CMK (cell line): Measurements from ENCODE around the gene DPP10.

Source experiments
- DNase-seq: peaks from one replicate; pipeline ENCODE4 v3.0.0-alpha.2; 2010; ENCODE audit warnings: low read depth

Gene DPP10

DNA sequence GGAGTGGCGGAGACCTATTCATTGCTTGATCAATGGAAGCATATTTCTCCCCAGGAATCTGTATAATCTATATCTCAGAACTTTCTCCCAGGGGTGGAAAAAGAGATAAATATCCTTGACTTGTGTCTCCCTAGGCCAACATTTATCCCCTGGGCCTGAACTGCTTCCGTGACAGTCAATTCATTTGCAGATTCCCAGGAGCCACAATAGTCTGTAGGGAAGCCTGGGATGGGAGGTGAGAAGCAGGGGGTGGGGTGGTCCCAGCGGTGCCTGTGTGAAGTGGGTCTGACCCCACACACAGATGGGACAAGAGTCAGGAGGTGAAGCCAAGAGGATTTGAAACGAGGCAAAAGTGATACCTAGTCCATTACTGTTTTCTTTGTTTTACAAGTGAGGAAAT lies 166.8 kb downstream of the DPP10 start:
- DNase-seq = no peak

GRCh38 chr2:114609801-114610200 lies 167.4 kb downstream of the DPP10 start:
- DNase-seq = no peak

DNA sequence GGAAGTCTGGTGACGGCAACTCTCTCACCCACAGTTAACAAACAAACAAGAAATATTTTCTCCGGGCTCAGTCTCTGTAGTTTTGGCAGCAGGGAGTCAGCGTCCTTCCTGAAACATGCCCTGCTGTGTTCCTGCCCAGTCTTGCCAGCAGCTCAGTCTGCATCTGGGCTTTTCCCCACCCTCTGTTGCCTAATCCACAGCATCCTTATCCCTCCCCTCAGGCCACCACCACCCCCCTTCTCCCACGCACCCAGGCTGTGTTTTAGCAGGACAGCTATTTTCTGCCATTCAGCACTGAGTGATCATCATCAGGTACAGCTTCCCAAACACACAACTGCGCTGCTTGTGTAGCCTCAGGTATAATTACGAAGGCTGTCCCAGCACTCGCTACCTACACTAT lies 168.2 kb downstream of the DPP10 start:
- DNase-seq = no peak

GRCh38 chr2:114614592-114614991 lies 172.2 kb downstream of the DPP10 start:
- no peak for DNase-seq

GRCh38 chr2:114628481-114628880 lies 186.0 kb downstream of the DPP10 start:
- no peak for DNase-seq

GRCh38 chr2:114631146-114631545 lies 188.7 kb downstream of the DPP10 start:
- DNase-seq = no peak

- DNase-seq = no peak
These were observed 199.8 kb downstream of the DPP10 start for GRCh38 chr2:114642166-114642770.

GRCh38 chr2:114642988-114643553 lies 200.6 kb downstream of the DPP10 start:
- no peak for DNase-seq

GRCh38 chr2:114651933-114652332 lies 209.5 kb downstream of the DPP10 start:
- no peak for DNase-seq

DNA sequence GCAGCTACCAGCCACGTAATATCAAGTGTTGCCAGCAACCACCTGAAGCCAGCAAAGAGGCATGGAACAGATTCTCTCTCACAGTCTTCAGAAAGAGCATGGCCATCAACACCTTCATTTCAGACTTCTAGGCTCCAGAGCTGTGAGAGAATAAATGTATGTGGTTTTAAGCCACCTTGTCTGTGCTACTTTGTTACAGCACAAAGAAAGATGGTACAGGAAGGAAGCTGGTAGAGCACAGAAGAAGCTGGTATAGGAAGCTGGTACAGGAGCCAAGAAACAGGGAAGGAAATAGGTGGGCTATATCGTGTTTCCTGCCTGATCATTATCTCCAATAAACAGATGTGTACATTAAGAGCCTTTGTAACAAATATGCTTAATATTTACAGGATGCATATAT lies 217.4 kb downstream of the DPP10 start:
- no peak for DNase-seq

- DNase-seq = no peak
These were observed 219.8 kb downstream of the DPP10 start for GRCh38 chr2:114661971-114662939.

- DNase-seq = no peak
These were observed 226.0 kb downstream of the DPP10 start for GRCh38 chr2:114668415-114668814.

DNA sequence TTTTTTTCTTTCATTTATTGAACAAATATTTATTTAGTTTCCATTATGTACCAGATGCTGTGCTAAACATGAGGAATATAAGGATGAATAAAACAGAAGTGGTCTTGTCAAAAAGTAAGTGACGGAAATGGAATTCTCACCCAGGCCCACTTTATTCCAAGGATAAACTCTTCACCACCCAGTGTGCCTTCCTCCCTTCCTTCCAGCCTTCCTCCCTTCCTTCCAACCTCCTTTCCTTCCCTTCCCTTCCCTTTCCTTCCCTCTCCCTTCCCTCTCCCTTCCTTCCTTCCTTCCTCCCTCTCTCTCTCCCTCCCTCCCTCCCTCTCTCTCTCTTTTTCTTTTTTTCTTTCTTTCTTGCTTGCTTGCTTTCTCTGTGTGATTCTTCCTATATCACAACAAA lies 240.8 kb downstream of the DPP10 start:
- no peak for DNase-seq

GRCh38 chr2:114684403-114684802 lies 242.0 kb downstream of the DPP10 start:
- no peak for DNase-seq

DNA sequence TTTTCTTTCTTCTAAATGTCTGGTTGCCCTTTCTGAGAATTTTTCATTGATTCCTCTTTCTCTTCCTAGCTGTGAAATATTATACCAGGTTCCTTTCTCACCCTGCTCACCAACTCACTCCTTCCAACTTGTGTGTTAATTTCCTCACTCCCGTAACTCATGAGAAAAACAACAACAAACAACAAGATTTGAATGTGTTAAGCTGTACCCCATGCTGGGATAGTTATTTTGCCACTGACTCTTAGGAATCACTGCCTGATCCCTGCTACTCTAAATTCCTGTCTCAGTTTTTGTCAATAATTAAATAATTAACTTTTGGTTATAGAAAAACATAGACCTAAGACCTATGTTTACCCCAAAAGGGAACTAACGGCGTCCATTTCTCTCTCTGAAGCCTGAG lies 242.7 kb downstream of the DPP10 start:
- no peak for DNase-seq

DNA sequence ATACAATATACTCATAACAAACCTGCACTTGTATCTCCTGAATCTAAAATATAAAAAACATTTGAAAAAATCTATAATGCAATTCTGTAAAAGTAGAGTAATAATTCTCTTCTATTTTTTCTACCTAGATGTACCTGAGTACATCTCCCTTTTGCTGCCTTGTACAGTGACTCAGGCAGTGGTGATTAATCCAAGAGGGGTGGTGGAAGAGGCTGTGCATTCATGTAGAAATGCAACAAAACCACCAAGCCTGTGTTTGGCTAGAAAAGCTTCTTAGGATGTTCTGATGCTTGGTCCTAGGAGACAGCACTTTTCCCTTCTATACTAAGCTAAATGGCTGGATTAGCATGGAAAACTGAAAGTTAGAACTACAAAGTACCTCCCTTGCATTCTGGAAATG lies 245.8 kb downstream of the DPP10 start:
- no peak for DNase-seq

DNA sequence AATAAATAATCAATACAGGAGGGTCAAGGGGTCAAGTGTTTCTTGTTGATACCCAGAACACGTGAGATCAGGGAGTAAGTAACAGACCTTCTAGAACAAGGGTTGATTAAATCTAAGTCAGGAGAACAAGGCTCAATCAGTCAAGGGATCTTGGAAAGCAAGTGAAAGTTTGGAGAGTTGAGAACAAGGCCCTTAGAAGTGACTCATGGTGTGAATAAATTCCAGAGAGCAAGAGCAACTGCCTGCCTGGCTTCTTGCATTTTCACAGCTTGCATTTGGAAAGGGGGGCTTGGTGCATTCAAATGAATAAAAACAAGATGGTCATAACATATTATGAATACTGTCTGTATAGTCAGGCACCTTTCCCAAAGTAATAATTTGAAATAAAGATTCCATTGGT lies 256.1 kb downstream of the DPP10 start:
- DNase-seq = no peak

GRCh38 chr2:114699423-114699944 lies 257.0 kb downstream of the DPP10 start:
- no peak for DNase-seq

DNA sequence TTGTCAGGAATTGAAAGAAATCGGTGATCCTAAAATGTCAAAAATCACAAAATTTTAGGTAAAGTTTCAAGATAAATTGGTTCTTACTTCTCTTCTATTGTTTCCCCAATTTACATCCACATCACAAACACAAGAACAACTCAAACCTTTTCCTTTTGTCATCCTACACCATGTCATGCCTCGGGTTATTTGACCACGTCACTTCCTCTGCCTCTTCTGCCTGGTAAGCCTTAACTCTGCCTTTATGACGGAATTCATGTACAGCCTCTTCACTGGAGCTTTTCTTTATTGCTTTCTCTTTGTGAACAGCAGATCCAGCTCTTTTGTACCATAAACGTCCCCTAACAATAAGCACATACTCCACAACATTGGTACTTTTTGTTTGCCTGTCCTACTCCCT lies 258.0 kb downstream of the DPP10 start:
- DNase-seq = no peak

DNA sequence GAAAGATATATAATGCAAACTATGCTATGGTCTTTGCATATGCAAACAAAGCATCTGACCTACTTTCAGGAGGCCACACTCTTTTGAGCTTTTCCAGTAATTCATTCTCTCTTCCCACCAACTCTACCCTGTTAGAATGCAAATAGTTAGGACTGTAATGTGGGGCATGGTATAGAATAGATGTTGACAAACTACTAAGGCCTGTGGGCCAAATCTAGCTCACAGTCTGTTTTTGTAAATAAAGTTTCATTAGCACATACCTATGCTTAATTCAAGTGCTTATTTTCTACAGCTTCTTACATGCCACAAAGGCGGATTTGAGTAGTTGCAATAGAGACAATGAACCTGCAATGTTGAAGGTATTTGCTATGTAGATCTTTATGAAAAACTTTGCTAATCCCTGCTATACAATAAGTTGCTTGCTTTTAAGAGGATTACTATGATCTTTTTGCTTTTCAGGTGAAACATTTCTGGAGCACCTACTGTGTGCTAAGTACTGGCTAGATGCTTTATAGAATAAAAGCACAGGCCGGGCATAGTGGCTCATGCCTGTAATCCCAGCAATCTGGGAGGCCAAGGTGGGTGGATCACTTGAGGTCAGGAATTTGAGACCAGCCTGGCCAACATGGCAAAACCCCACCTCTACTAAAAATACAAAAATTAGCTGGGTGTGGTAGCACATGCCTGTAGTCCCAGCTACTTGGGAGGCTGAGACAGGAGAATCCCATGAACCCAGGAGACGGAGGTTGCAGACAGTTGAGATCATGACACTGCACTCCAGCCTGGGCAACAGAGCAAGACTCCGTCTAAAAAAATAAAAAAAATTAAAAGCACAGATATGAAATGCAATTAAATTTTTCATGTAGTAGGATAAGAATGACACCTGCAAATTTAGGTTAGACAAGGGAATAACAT lies 267.8 kb downstream of the DPP10 start:
- no peak for DNase-seq

DNA sequence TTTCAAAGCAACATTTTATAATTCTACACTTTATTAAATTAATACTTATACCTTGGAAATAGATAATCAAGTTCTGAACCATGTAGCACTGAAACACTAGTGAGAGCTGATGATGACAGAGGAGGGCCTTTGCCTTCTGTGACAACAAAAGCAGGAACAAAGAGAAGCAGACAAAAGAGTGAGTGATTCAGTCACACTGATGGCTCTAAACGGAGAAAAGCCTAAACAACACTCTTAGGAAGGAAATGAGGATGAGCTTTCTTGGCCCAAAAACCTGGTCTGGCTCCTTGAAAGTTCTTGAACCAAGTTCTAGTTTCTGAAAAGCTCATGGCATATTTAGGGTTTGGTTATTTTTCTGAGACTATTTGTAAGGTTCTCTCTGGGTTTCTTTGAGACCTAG lies 271.9 kb downstream of the DPP10 start:
- DNase-seq = no peak

- no peak for DNase-seq
These were observed 274.6 kb downstream of the DPP10 start for GRCh38 chr2:114717049-114717448.
